ENCODE measurements around the gene PARD6A.

The PARD6A gene

GRCh38 chr16:67654403-67654911 is 6.3 kb upstream of the PARD6A start:
- no peak for DNase-seq

DNA sequence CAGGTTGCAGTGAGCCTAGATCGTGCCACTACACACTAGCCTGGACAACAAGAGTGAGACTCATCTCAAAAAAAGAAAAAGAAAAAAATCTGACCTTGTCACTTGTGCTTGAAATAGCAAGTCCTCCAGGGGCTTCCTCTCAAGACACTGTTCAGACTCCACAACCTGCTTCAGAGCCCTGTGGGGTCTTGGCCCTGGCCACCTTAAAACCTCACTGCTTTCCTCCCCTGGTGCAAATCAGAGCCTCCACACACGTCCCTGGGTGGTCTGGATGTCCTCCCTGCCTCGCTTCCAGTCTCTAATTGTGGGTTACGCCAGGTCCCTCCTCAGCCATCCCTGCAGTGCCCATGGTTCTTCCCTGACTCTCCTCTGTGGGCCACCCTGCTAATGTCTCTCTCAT is 5.4 kb upstream of the PARD6A start:
- no peak for DNase-seq

GRCh38 chr16:67656344-67657016 is 4.3 kb upstream of the PARD6A start:
- DNase-seq = no peak

DNA sequence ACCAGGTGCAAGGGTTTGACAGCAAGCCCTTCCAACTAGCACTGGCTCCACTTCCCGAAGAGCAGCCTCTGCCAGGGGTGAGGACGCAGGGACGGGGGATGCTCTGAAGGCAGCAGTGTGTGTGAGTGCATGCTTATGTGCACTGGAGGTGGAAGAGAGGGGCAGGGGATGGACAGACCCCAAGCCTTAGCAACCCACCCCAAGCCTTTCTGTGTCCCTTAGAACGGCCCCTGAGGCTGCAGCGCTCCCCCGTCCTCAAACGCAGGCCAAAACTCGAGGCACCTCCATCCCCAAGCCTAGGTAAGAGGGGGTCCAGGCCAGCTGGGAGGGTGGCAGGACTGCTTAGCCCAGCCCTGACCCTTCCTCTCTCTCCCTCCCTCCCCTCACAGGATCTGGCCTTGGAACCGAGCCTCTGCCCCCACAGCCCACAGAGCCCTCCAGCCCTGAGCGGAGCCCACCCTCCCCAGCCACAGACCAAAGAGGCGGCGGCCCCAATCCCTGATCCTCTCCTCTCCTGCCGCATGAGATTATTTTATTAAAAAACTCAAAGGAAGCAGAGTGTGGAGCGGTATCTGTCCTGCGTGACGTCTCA is 3.6 kb upstream of the PARD6A start:
- no peak for DNase-seq

DNA sequence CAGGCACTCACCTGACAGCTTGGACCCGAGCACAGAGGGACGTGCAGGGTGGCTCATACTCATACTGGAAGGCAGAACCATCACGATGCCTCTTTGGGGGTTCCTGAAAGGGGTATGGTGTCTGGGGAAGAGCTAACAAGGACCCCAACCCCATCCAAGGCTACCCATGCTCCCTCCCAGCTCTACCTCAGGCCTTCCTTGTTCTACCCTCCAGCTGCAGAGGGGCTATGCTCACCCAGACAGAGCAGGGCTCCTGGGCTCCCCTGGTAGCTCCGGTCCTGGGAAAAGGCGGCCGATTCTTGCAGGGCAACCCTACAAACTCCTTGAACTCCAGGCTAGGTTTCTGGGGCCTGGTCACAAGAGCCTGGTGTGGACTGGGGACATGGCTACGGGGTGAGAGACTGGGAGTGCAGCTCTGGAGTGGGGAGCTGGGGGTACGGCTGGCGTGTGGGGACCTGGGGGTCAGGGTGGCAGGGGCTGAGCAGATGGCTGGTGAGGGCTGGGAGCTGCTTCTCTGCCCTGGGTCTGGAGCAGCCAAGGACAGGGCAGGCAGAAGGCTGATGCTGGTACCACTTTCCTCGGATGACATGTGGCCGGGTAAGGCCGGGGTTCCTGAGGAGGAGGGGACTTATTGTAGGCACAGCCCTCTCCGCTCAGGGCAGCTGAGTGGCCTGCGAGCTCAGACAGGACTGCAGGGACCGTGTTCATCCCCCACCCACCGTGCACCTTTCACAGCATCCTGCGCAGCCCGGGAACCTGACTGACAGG is 2.8 kb upstream of the PARD6A start:
- no peak for DNase-seq

GRCh38 chr16:67658849-67659674 is 1.7 kb upstream of the PARD6A start:
- DNase-seq = no peak

- DNase-seq = peak; percentile 95
Observed at GRCh38 chr16:67659675-67660563, 841 bp upstream of the PARD6A start, which contains the start of gene ACD. Gene ACD, minus strand, starts transcription at chr16:67660260. Its CDS starts 40 bp downstream, at chr16:67660220.

GRCh38 chr16:67661101-67661761 is 471 bp downstream of the PARD6A start:
- peak; percentile 54 for DNase-seq

- no peak for DNase-seq
Observed at GRCh38 chr16:67661886-67662652, 1.3 kb downstream of the PARD6A start.

- DNase-seq = no peak
Observed at GRCh38 chr16:67662653-67663010, 1.9 kb downstream of the PARD6A start.

- DNase-seq = peak; percentile 72
Observed at GRCh38 chr16:67663151-67663876, 2.6 kb downstream of the PARD6A start.

DNA sequence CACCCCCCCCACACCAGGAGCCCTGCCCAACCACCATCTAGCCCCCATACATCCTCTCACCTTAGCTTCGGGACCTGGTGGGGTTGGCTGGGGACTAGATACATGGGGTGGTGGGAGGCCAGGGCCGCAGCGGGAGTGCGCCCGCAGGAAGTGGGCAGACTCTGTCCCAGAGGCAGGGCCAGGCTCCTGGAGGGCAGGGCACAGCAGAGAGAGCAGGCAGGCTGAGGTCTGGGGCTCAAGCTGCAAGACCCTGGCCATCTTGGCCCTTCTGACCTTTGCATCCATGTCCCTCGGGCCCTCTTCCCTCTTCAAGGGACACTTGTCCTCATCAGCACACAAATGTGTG is 3.1 kb downstream of the PARD6A start:
- no peak for DNase-seq

DNA sequence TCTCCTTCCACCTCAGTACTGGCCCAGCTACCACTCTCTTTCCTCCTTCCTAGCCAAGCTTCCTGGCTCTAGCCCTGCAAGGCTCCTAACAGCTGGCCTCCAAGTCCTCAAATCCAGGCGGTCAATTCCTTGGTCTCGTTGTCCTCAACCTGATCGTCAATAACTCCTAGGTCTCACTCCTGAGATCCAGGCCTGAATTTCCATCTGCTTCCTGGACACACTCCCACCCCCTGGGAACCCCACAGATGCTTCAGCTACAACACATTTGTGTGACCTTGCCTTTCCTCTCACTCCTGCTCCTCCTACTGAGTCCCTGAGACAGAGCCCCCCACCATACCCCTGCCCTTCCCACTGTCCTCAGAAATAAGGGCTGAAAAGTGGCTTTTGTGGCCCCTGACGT is 3.5 kb downstream of the PARD6A start:
- no peak for DNase-seq

DNA sequence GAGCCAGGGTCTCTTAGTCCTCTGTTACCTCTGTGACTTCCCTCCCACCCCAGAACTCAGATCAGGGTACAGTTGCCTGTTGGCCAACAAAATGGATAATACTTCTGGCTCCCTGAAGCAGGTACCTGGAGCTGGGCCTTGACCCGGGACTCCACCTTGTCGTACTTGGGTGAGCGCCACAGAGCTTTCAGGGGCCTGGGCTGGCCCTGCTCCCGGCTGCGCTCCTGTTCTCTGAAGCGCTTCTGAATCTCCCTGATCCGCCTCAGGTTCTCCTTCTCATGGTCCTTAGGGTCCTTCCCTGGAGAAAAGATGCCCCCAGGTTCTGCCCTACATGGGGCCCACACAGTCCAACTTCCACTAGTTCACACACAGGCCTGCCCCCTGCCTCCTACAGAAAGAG is 4.1 kb downstream of the PARD6A start:
- DNase-seq = no peak

- DNase-seq = no peak
Observed at GRCh38 chr16:67665598-67665997, 4.8 kb downstream of the PARD6A start.

DNA sequence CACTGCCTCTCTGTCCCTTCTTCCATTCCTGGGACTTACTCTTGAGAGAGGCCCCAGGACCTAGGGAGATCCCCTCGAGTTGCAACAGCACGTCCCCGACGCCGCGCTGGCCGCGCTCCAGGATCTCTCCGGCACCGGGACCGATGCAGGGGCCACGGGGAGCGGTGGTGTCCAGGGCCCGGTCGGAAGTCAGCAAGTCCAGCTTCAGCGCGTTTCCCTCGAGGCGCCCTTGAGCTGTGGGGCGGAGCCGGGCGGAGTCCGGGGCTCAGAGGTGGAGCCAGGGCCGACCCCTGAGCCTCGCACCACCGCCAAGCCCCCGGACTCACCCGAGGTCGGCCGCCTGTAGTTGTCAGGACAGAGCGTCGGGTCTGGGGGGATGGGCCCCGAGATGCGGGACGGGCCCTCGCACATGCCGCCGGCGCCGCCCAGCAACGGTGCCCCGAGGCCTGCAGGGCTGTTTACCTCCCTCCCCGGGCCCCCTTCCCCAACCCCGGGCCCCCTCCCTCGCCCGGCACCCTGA is 5.3 kb downstream of the PARD6A start:
- DNase-seq = no peak

DNA sequence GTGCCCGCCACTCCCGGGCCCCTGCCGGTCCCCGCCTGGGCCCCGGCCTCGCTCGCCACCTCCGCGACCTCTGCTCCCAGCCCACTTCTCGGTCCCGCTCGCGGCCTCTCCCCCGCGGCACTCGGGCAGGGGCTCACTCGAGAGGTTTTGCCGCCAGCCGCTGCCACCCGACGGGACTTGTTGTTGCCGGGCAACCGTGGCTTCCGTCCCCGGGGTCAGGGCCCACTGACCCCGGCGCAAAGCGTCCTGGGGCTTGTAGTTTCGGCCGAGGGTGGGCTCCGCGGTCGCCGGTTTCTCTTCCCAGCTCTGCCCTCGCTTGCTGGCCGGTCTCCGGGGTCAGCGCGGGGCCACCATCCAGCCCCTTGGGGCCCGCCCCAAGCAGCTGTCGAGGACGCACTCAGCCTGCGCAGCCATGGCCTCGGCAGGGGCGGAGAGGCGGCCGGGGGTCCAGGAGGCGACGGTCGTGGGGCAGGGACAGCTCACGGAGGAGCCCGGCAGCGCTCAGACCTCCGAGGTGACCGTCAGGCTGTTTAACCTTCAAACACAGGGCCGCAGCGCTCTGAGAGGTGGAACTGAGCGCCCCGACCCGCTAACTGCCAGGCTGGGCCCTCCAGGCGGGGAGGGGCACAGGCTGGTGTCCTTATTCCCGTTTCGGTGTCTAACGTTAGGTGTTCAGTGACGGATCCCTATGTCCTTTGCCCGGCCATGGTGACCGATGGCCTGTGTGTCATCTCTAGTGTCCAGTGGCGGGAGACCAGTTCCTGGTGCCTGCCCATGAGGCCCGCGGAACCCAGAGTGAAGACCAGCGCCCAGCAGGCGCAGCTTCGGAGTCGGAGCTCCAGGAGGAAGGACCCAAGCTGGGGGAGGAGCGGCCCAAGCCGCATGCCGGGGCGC is 6.0 kb downstream of the PARD6A start, which contains the start of the genes C16orf86 and ENKD1:
TSS of gene C16orf86 (plus strand) at position 256 of the 894 bp plus-strand sequence. CDS start at position 413, 157 bp downstream.
TSS of gene ENKD1 (minus strand) at position 192 of the 894 bp plus-strand sequence. CDS start 308 bp downstream, outside the sequence.
- DNase-seq = peak; percentile 86

DNA sequence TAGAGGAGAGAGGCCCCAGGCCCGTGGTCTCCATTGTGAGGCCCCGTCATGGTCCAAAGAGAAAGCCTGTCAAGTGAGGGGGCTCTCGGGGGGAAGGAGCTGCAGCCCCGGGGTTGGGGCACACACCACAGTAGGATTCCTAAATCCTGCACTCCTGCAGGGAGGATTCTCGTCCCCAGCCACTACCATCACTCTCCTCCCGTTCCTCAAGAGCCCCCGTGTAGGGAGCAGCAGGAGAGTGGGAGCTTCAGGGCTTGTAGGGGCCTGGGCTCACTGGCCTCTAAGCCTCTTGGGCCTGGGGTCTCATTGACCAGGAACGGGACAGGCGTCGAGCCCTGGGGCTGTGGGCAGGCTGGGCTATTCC is 6.7 kb downstream of the PARD6A start:
- no peak for DNase-seq

Measured in activated CD4-positive, alpha-beta T cell treated with anti-CD3 and anti-CD28 coated beads for 48 hours (primary cell).